ENCODE data around the gene NELL1. TPM values are rescaled to one million over a fixed set of nuclear protein-coding genes. Genes with fewer than 3 reads are reported as not detected.

NELL1 gene
- total RNA-seq, 1 donor from 2014 or later, result 0.45 TPM

DNA sequence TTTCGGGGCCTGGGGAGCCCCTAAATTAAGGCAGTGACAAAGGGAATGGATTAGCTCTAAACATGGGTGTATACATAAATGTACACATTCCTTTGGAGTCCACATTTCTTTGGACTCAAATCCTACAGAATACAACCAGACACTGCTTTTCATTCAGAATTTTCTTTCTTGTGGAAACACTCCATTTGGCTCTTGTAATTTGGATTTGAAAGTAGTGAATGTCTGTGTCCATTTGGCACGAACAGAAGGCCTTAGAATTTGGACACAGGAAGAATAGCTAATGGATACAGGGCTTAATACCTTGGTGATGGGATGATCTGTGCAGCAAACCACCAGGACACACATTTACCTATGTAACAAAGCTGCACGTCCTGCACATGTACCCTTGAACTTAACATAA, 399.5 kb downstream of the NELL1 start:
- Histone ChIP-seq H3K27me3 (ENCODE audit: insufficient read depth, low read length) (no peaks in the 10 kb centered on the region), H3K79me2 (ENCODE audit: insufficient read depth, low read length) (no peaks in the 10 kb centered on the region), H3K9me3 (ENCODE audit: insufficient read depth, low read depth, low read length) (no peaks in the 10 kb centered on the region), H3K36me3 (ENCODE audit: insufficient read depth, low read length) (no peaks in the 10 kb centered on the region), H4K20me1 (ENCODE audit: insufficient read depth, low read length) (no peaks in the 10 kb centered on the region), H3K9ac (ENCODE audit: low read length) (no peak overlapping the region), H3K27ac (ENCODE audit: low read depth, low read length) (no peak overlapping the region), H3K4me2 (ENCODE audit: low read length) (no peak overlapping the region), H3K4me1 (ENCODE audit: insufficient read depth, low read length) (no peaks in the 10 kb centered on the region), H3K4me3 (ENCODE audit: insufficient read depth, low read depth, low read length) (no peak overlapping the region), H2AFZ (ENCODE audit: low read depth, low read length) (no peak overlapping the region)
- Mint-ChIP-seq H3K27ac (ENCODE audit: unreplicated experiment) (no peak overlapping the region), H3K27me3 (ENCODE audit: low read depth, unreplicated experiment) (no peaks in the 10 kb centered on the region), H3K4me1 (ENCODE audit: low read depth, unreplicated experiment) (no peaks in the 10 kb centered on the region), H3K4me3 (ENCODE audit: unreplicated experiment) (no peak overlapping the region), H3K36me3 (ENCODE audit: low read depth, unreplicated experiment) (no peaks in the 10 kb centered on the region), H3K9me3 (ENCODE audit: unreplicated experiment) (no peaks in the 10 kb centered on the region)
- TF ChIP-seq EZH2 (IDR thresholded peaks at IDR 0.05; ENCODE audit: insufficient read depth, low read length), result no peak
- TF ChIP-seq, protein P1, sequence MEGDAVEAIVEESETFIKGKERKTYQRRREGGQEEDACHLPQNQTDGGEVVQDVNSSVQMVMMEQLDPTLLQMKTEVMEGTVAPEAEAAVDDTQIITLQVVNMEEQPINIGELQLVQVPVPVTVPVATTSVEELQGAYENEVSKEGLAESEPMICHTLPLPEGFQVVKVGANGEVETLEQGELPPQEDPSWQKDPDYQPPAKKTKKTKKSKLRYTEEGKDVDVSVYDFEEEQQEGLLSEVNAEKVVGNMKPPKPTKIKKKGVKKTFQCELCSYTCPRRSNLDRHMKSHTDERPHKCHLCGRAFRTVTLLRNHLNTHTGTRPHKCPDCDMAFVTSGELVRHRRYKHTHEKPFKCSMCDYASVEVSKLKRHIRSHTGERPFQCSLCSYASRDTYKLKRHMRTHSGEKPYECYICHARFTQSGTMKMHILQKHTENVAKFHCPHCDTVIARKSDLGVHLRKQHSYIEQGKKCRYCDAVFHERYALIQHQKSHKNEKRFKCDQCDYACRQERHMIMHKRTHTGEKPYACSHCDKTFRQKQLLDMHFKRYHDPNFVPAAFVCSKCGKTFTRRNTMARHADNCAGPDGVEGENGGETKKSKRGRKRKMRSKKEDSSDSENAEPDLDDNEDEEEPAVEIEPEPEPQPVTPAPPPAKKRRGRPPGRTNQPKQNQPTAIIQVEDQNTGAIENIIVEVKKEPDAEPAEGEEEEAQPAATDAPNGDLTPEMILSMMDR (IDR thresholded peaks at IDR 0.05; ENCODE audit: insufficient read depth, low read depth, low read length), result no peak
- no peak for DNase-seq (ENCODE audit: low read depth)
- no peak for FAIRE-seq

- no peaks in the 10 kb centered on the region for H3K36me3 Mint-ChIP-seq (ENCODE audit: low read depth, unreplicated experiment)
- H2AFZ ChIP-seq (ENCODE audit: low read depth, low read length), result no peak overlapping the region
- no peaks in the 10 kb centered on the region for H3K9me3 Mint-ChIP-seq (ENCODE audit: unreplicated experiment)
- no peak overlapping the region for H3K4me3 ChIP-seq (ENCODE audit: insufficient read depth, low read depth, low read length)
- no peaks in the 10 kb centered on the region for H4K20me1 ChIP-seq (ENCODE audit: insufficient read depth, low read length)
- no peaks in the 10 kb centered on the region for H3K27me3 ChIP-seq (ENCODE audit: insufficient read depth, low read length)
- no peak overlapping the region for H3K4me2 ChIP-seq (ENCODE audit: low read length)
- no peaks in the 10 kb centered on the region for H3K36me3 ChIP-seq (ENCODE audit: insufficient read depth, low read length)
- no peak overlapping the region for H3K9ac ChIP-seq (ENCODE audit: low read length)
- no peak for TF ChIP-seq EZH2 (IDR thresholded peaks at IDR 0.05; ENCODE audit: insufficient read depth, low read length)
- no peaks in the 10 kb centered on the region for H3K27me3 Mint-ChIP-seq (ENCODE audit: low read depth, unreplicated experiment)
- no peaks in the 10 kb centered on the region for H3K9me3 ChIP-seq (ENCODE audit: insufficient read depth, low read depth, low read length)
- no peak overlapping the region for H3K27ac Mint-ChIP-seq (ENCODE audit: unreplicated experiment)
- no peak for DNase-seq (ENCODE audit: low read depth)
- H3K4me1 ChIP-seq (ENCODE audit: insufficient read depth, low read length), result no peaks in the 10 kb centered on the region
- no peak for FAIRE-seq
- H3K79me2 ChIP-seq (ENCODE audit: insufficient read depth, low read length), result no peaks in the 10 kb centered on the region
- no peak overlapping the region for H3K27ac ChIP-seq (ENCODE audit: low read depth, low read length)
- H3K4me1 Mint-ChIP-seq (ENCODE audit: low read depth, unreplicated experiment), result no peaks in the 10 kb centered on the region
- H3K4me3 Mint-ChIP-seq (ENCODE audit: unreplicated experiment), result no peak overlapping the region
Measured at GRCh38 chr11:21069909-21070308, 400.5 kb downstream of the NELL1 start.

- H3K9me3 ChIP-seq (ENCODE audit: insufficient read depth, low read depth, low read length), result peaks cover 4% of the 10 kb centered on the region
- Mint-ChIP-seq H3K36me3 (ENCODE audit: low read depth, unreplicated experiment) (no peaks in the 10 kb centered on the region), H3K4me1 (ENCODE audit: low read depth, unreplicated experiment) (no peaks in the 10 kb centered on the region), H3K4me3 (ENCODE audit: unreplicated experiment) (no peak overlapping the region), H3K9me3 (ENCODE audit: unreplicated experiment) (no peaks in the 10 kb centered on the region), H3K27ac (ENCODE audit: unreplicated experiment) (no peak overlapping the region), H3K27me3 (ENCODE audit: low read depth, unreplicated experiment) (no peaks in the 10 kb centered on the region)
- H3K9ac ChIP-seq (ENCODE audit: low read length), result no peak overlapping the region
- DNase-seq (ENCODE audit: low read depth), result no peak
- H3K79me2 ChIP-seq (ENCODE audit: insufficient read depth, low read length), result no peaks in the 10 kb centered on the region
- FAIRE-seq, result no peak
- no peaks in the 10 kb centered on the region for H3K36me3 ChIP-seq (ENCODE audit: insufficient read depth, low read length)
- H3K4me1 ChIP-seq (ENCODE audit: insufficient read depth, low read length), result no peaks in the 10 kb centered on the region
- TF ChIP-seq EZH2 (IDR thresholded peaks at IDR 0.05; ENCODE audit: insufficient read depth, low read length), result no peak
- TF ChIP-seq, protein P1 (IDR thresholded peaks at IDR 0.05; ENCODE audit: insufficient read depth, low read depth, low read length), result no peak
- no peaks in the 10 kb centered on the region for H3K27me3 ChIP-seq (ENCODE audit: insufficient read depth, low read length)
- H3K4me3 ChIP-seq (ENCODE audit: insufficient read depth, low read depth, low read length), result no peak overlapping the region
- H3K4me2 ChIP-seq (ENCODE audit: low read length), result no peak overlapping the region
- no peak overlapping the region for H3K27ac ChIP-seq (ENCODE audit: low read depth, low read length)
- H4K20me1 ChIP-seq (ENCODE audit: insufficient read depth, low read length), result no peaks in the 10 kb centered on the region
- no peak overlapping the region for H2AFZ ChIP-seq (ENCODE audit: low read depth, low read length)
Measured at GRCh38 chr11:21072558-21072957, 403.2 kb downstream of the NELL1 start.

Measured in astrocyte (in vitro differentiated cells and primary cell).